Sciatic nerve (tissue), 2 donors: ENCODE results near the gene CNTN5. TPM values are rescaled to one million over a fixed set of nuclear protein-coding genes. Genes with fewer than 3 reads are reported as not detected.
"Not testable (repeated sequence)": the region's sequence is repeated elsewhere in the genome, so short reads cannot be mapped to it uniquely, and the experiment has no call there.

Experiments used
- ATAC-seq: fragments of 200-7000 bp; cut with Tn5 transposase; one replicate; pipeline ENCODE4 v1.9.1; 2020; ENCODE audit warnings: mild to moderate bottlenecking, moderate library complexity
- DNase-seq: peaks from one replicate; pipeline ENCODE4 v3.0.0-alpha.2; 2020; ENCODE audit warnings: low spot score
- intact Hi-C: fragments of 100-400 bp; cut with DNase I; formaldehyde crosslinking; loops from one replicate; pipeline ENCODE4 v1.14.2; 2022
- total RNA-seq: library from RNA; stranded (reverse); fragmentation: NEBNext Ultra II Directional; extraction: Animal tissue kit (Norgen Biotek cat#: 25700); gene quantifications from one replicate; pipeline ENCODE4 v1.2.1, GENCODE V29; 2021
- donor health status: DM: no; HTN: no; CAD: no.
- donor health status: DM: no; HTN: no; CAD: no.

The CNTN5 gene
- total RNA-seq, 1 donor from 2014 or later = not detected

DNA sequence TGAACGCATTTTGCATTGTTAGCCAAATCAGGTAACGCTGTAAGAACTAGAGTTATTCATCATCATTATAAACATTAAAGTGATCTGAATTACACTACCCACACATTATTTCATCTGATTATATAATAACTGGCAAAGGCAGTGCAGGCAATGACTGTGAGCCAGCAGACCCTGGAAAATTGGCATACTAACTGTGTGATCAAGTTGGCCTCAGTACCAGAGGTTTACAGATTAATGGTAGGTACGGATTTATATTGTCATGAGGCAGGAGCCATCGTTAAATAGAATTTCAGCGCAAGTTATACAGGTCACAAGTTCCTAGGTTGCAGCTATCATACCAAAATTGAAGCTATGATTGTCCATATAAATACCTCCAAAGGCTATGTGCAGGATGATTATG is 225.4 kb downstream of the CNTN5 start:
- DNase-seq (no peak), ATAC-seq (no peak)
- intact Hi-C loops = no loop called here

DNA sequence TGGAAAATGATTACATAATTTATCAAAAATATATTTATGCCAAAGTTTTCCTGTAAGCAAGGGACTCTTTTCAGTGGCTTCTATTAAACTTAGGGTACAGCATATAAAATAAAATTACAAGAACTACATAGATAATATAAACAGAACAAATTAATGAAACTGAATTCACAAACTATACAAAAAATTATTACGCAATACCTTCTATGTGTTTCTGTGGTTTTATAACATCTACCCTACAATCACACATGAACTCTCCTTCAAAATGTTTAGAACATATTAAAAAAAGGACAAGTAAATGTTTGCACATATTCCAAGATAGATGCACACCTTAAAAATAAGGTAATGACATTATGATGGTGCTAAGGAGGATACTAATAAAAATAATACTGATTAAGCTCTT is 235.9 kb downstream of the CNTN5 start:
- intact Hi-C loops = no loop called here
- no peak for ATAC-seq

GRCh38 chr11:99257131-99257530 is 236.4 kb downstream of the CNTN5 start:
- DNase-seq (no peak), ATAC-seq (no peak)
- intact Hi-C loops = no loop called here

More for the DNA sequence above, 235.9 kb downstream of the CNTN5 start:
- no peak for DNase-seq

DNA sequence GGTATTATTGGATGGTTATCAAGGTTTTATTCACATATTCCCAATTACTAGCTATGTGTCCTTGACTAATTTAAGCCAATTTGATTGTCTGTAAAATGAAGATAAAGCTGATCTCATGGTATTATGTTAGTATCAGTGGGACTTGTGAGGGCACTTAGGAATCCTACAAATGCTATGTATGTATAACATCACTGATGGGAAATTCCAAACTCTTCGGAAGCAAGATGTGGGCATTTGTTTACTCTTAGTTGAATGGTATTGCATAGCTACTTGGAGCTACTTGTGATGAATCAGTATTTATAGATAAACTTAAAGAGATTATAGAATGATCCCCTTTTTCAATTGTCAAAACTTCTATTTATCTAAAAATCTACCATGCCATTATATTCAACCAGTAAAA is 239.9 kb downstream of the CNTN5 start:
- intact Hi-C loops = no loop called here
- DNase-seq = no peak
- no peak for ATAC-seq

GRCh38 chr11:99268886-99269285 is 248.1 kb downstream of the CNTN5 start:
- no peak for ATAC-seq
- intact Hi-C loops = no loop called here
- no peak for DNase-seq

GRCh38 chr11:99271527-99271926 is 250.8 kb downstream of the CNTN5 start:
- ATAC-seq (no peak), DNase-seq (no peak)
- intact Hi-C loops = no loop called here

DNA sequence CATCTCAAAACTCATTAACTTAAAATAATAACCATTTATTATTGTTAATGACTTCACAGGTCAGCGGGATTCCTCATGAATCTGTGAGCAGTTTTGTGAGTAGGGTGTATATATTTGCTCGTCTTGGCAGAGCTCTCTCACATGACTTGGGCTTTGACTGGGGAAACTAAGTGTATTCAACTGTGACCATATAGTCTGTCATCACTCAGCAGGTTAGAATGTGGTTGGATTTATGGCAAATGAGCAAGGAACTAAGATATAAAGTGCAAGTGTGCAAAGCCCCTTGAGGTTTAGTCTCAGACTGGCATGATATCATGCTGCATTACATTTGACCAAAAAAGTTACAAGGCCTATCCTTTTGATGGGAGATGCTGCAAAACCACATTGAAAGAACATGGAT is 254.8 kb downstream of the CNTN5 start:
- no peak for DNase-seq
- ATAC-seq = no peak
- intact Hi-C loops = no loop called here

DNA sequence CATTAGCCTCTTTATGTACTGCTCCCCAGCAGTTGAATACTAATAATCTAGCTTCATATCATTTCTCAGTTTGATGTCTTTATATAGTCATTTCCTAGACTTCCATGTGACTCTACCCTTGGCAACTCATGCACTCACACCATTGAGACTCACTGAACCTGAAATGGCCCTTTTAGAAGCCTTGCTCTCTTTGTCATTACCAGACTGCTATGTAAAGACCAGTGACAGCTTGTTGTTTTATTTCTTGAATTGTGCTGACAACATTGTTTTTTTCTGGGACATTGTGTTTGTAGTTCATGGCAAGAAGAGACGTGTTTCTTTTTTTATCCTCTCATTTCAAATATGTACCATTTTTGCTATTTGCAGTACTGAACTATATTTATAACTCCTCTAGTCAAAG is 256.5 kb downstream of the CNTN5 start:
- intact Hi-C loops = no loop called here
- DNase-seq = no peak
- no peak for ATAC-seq

DNA sequence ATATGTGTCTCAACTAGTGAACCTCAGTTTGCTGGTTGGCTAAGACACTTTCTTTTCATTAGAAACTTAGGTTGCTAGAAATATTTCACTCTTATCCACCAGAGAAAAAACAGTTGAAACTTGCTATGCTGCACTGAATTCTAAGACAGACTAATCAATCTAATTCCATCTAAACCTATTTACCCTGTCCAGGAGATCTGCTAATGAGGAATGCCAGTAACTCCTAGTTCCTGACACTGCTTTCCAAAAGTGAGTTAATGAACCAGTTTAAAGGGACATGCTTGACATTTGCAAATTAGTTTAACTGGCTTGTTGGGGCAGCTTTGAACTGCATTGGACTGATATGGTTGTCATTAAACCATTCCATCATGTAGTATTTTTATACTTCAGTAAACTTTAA is 258.5 kb downstream of the CNTN5 start:
- ATAC-seq (no peak), DNase-seq (no peak)
- intact Hi-C loops = no loop called here

DNA sequence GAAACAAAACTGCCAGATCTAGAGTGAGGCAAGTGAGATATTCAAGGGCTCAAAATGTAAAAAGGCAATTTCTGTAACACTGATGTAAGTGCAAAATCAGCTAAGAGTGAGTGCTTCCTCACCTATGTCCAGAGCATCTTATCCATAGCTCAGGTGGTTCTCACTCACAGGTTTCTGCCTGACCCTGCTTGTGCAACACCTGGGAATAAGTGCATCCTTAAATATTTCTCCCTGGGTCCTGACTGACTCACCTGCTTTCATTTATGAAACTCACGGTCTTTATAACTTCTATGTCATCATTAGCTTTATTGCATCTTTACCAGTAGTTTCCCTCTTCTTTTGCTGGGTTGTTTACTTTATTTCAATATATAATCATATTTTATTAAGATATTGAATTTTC is 260.6 kb downstream of the CNTN5 start:
- DNase-seq (no peak), ATAC-seq (no peak)
- intact Hi-C loops = no loop called here

DNA sequence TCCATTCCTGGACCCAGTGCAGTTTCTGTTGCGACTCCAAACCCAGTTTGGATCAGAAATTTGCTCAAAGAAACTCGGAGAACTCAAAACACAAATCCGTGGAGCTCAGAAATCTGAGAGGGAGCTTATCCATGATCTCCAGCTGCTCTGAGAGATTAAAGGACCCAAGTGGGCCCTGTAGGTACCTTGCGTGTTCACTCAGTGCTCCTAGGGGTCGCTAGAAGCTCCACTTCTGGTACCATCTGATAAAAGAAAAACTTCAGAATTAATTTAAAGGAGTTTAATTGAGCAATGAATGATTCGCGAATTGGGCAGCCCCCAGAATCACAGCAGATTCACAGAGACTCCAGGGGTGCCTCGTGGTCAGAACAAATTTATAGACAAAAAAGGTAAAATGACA is 277.2 kb downstream of the CNTN5 start:
- DNase-seq, intact Hi-C loops, ATAC-seq: not testable (repeated sequence)

- intact Hi-C loops = no loop called here
- DNase-seq = no peak
- no peak for ATAC-seq
Measured at GRCh38 chr11:99307510-99308088, 286.9 kb downstream of the CNTN5 start.

- intact Hi-C loops = no loop called here
- ATAC-seq = no peak
- DNase-seq = no peak
Measured at GRCh38 chr11:99311870-99312269, 291.1 kb downstream of the CNTN5 start.

GRCh38 chr11:99316776-99317520 is 296.2 kb downstream of the CNTN5 start:
- intact Hi-C loops = no loop called here
- DNase-seq = no peak
- no peak for ATAC-seq

- ATAC-seq (no peak), DNase-seq (no peak)
- intact Hi-C loops = no loop called here
Measured at GRCh38 chr11:99320769-99321290, 300.1 kb downstream of the CNTN5 start.

GRCh38 chr11:99325847-99326246 is 305.1 kb downstream of the CNTN5 start:
- ATAC-seq (no peak), DNase-seq (no peak)
- intact Hi-C loops = no loop called here

GRCh38 chr11:99327066-99327465 is 306.3 kb downstream of the CNTN5 start:
- no peak for DNase-seq
- intact Hi-C loops = no loop called here
- no peak for ATAC-seq

- intact Hi-C loops = no loop called here
- ATAC-seq = no peak
- DNase-seq = no peak
Measured at GRCh38 chr11:99327527-99327926, 306.8 kb downstream of the CNTN5 start.

DNA sequence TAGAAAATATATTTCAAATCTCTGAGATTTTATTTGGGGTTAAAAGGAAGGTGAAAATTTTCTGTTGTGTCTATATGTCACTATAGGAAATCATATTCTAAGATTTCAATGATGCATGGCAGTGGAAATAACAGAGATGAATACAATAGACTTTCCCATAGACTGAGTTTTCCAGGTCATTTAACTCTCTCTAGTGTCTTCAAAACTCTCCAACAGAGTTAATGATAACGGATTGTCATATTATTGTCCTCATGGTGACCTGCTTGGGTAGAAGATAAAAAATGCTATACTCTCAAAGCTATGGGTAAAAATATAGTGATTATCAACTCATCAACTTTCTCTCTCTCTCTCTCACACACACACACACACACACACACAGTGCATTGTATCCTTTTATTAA is 312.9 kb downstream of the CNTN5 start:
- ATAC-seq = no peak
- intact Hi-C loops = no loop called here
- no peak for DNase-seq

GRCh38 chr11:99343117-99343516 is 322.4 kb downstream of the CNTN5 start:
- ATAC-seq (no peak), DNase-seq (no peak)
- intact Hi-C loops = no loop called here

- no peak for DNase-seq
- no peak for ATAC-seq
- intact Hi-C loops = no loop called here
Measured at GRCh38 chr11:99349151-99349673, 328.5 kb downstream of the CNTN5 start.
